ENCODE measurements around the gene TNPO2. TPM values are rescaled to one million over a fixed set of nuclear protein-coding genes. Genes with fewer than 3 reads are reported as not detected.

TNPO2 gene
- total and polyA plus RNA-seq, 2 of the 13 experiments (the other 11 are each of a cell fraction or from before 2014, with no cell fraction given), result 31.7 to 61.0 TPM

DNA sequence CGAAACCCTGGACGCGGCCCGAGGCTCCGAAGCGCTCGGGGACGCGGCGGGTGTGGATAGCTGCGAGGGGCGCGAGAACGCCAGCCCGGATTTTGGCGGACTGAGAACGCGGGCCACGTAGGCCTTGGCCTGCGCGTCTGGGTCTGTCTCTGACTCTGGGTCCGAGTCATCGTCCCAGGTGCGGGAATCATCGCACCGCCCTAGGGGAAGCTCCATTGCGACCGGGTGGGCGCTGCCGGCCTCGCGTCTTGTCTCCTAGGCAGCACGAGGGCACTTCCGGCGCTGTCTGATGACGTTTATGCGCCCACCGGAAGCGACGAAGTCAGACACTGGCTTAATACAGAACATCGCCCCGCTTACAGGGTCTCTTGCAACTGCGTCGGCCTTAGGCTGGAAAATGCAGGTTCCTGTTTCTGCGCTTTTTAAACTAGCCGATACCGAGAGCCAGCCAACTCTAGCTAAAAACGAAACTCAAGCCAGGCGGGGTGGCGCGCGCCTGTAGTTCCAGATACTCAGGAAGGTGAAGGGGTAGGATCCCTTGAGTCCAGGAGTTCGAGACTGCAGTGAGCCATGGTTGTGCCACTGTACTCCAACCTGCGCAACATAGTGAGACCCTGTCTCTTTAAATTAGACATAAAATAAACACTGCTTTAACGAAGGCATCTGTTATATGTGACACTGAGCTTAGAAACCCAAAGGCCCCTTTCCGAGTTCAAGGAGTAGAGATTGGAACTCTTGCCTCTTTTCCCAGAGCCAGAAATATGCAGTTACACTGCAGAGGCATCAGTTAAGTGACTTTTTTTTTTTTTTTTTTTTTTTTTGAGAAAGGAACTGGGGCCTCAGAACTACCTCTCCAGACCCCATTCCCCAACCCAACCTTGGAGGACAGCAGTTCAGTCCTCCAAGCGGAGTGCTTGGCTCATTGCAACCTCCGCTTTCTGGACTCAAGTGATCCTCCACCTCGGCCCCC is 27.1 kb downstream of the TNPO2 start, which contains the start of gene FBXW9 (continued):
- TF ChIP-seq ZNF441 (CRISPR knock-in tag; IDR thresholded peaks at IDR 0.05; ENCODE audit: borderline replicate concordance), result peak; percentile 63; the same call in 1 of the 2 replicates
- TF ChIP-seq, protein P1, sequence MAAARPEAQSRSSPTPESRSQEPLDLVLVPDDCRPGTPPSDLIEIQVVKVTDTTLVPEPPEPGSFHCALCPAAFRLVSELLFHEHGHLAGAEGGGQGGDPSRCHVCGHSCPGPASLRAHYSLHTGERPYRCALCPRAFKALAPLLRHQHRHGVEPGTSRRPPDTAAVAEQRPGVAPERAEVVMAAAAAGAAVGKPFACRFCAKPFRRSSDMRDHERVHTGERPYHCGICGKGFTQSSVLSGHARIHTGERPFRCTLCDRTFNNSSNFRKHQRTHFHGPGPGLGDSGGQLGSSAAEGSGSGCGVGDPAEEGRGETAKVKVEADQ (CRISPR knock-in tag; IDR thresholded peaks at IDR 0.05; ENCODE audit: borderline replicate concordance), result peak; percentile 91
- no peak for TF ChIP-seq TBX3 (IDR thresholded peaks at IDR 0.05; ENCODE audit: borderline replicate concordance)
- TF ChIP-seq ZNF343 (CRISPR knock-in tag; IDR thresholded peaks at IDR 0.05), result no peak
- TF ChIP-seq EED (CRISPR knock-in tag; IDR thresholded peaks at IDR 0.05), result no peak
- TF ChIP-seq ZC3H4 (CRISPR knock-in tag; IDR thresholded peaks at IDR 0.05; ENCODE audit: borderline replicate concordance), result no peak
- peak; percentile 86 for TF ChIP-seq AGO1 (IDR thresholded peaks at IDR 0.05; ENCODE audit: low read depth, low read length, poor library complexity, severe bottlenecking)
- TF ChIP-seq ZMYM4 (CRISPR knock-in tag; IDR thresholded peaks at IDR 0.05), result peak; percentile 69; the same call in 1 of the 2 replicates
- peak; percentile 74 for TF ChIP-seq RXRA (CRISPR knock-in tag; IDR thresholded peaks at IDR 0.05)
- TF ChIP-seq NR3C1 (CRISPR knock-in tag; IDR thresholded peaks at IDR 0.05), result no peak
- TF ChIP-seq CHD4 (IDR thresholded peaks at IDR 0.05; ENCODE audit: borderline replicate concordance, low read length), result no peak
- TF ChIP-seq ZNF3 (CRISPR knock-in tag; IDR thresholded peaks at IDR 0.05), result no peak
- TF ChIP-seq TAF15 (IDR thresholded peaks at IDR 0.05; ENCODE audit: low read depth, low read length, poor library complexity, severe bottlenecking), result peak; percentile 79
- no peak for TF ChIP-seq ZNF282 (IDR thresholded peaks at IDR 0.05; ENCODE audit: partially characterized antibody)
- TF ChIP-seq NFKBIZ (CRISPR knock-in tag; IDR thresholded peaks at IDR 0.05), result 0 out of 2 replicates have a peak, but pooled peaks have one; percentile 25
- TF ChIP-seq SNRNP70 (IDR thresholded peaks at IDR 0.05; ENCODE audit: low read depth, low read length), result no peak
- TF ChIP-seq, protein P2, sequence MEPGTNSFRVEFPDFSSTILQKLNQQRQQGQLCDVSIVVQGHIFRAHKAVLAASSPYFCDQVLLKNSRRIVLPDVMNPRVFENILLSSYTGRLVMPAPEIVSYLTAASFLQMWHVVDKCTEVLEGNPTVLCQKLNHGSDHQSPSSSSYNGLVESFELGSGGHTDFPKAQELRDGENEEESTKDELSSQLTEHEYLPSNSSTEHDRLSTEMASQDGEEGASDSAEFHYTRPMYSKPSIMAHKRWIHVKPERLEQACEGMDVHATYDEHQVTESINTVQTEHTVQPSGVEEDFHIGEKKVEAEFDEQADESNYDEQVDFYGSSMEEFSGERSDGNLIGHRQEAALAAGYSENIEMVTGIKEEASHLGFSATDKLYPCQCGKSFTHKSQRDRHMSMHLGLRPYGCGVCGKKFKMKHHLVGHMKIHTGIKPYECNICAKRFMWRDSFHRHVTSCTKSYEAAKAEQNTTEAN (CRISPR knock-in tag; conservative IDR thresholded peaks at IDR 0.05), result no peak
- TF ChIP-seq, protein P3, sequence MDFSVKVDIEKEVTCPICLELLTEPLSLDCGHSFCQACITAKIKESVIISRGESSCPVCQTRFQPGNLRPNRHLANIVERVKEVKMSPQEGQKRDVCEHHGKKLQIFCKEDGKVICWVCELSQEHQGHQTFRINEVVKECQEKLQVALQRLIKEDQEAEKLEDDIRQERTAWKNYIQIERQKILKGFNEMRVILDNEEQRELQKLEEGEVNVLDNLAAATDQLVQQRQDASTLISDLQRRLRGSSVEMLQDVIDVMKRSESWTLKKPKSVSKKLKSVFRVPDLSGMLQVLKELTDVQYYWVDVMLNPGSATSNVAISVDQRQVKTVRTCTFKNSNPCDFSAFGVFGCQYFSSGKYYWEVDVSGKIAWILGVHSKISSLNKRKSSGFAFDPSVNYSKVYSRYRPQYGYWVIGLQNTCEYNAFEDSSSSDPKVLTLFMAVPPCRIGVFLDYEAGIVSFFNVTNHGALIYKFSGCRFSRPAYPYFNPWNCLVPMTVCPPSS (IDR thresholded peaks at IDR 0.05), result no peak
- TF ChIP-seq, protein P4, sequence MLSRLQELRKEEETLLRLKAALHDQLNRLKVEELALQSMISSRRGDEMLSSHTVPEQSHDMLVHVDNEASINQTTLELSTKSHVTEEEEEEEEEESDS (CRISPR knock-in tag; IDR thresholded peaks at IDR 0.05; ENCODE audit: borderline replicate concordance), result no peak
- no peak for TF ChIP-seq ZNF12 (CRISPR knock-in tag; IDR thresholded peaks at IDR 0.05)
- no peak for TF ChIP-seq ZFP62 (CRISPR knock-in tag; IDR thresholded peaks at IDR 0.05)
- no peak for TF ChIP-seq KLF15 (CRISPR knock-in tag; IDR thresholded peaks at IDR 0.05; ENCODE audit: borderline replicate concordance)
- no peak for TF ChIP-seq MIER2 (CRISPR knock-in tag; IDR thresholded peaks at IDR 0.05)
- TF ChIP-seq NFIC (IDR thresholded peaks at IDR 0.05; ENCODE audit: low read length), result no peak; the same call in 1 of the 2 replicates
- no peak for TF ChIP-seq ATF7 (IDR thresholded peaks at IDR 0.05)
- no peak for TF ChIP-seq ATF7 (CRISPR knock-in tag; IDR thresholded peaks at IDR 0.05)
- 0 out of 2 replicates have a peak, but pooled peaks have one; percentile 46 for TF ChIP-seq HOXA5 (CRISPR knock-in tag; IDR thresholded peaks at IDR 0.05)
- no peak for TF ChIP-seq TCF7L2 (IDR thresholded peaks at IDR 0.05; ENCODE audit: low read depth, low read length)
- no peak for TF ChIP-seq ZNF616 (CRISPR knock-in tag; IDR thresholded peaks at IDR 0.05; ENCODE audit: low read depth)
